DND-41 (cell line): Measurements from ENCODE around the gene OSBPL10.

Experiments used
- EZH2 ChIP-seq: IDR thresholded peaks from 3 replicates; pipeline ENCODE4 v1.6.1; 2012; ENCODE audit warnings: borderline replicate concordance, low read depth, mild to moderate bottlenecking, moderate library complexity, low read length, inconsistent platforms; ENCODE audit not compliant: severe bottlenecking
- TF ChIP-seq, protein P1 (sequence below): IDR thresholded peaks from 2 replicates; pipeline ENCODE4 v1.5.1; 2012; ENCODE audit warnings: borderline replicate concordance, low read length, moderate library complexity, mild to moderate bottlenecking; ENCODE audit not compliant: poor library complexity, severe bottlenecking; ENCODE audit errors: extremely low read depth

GRCh38 chr3:31664031-31664430 is 317.0 kb downstream of the OSBPL10 start:
- TF ChIP-seq, protein P1, sequence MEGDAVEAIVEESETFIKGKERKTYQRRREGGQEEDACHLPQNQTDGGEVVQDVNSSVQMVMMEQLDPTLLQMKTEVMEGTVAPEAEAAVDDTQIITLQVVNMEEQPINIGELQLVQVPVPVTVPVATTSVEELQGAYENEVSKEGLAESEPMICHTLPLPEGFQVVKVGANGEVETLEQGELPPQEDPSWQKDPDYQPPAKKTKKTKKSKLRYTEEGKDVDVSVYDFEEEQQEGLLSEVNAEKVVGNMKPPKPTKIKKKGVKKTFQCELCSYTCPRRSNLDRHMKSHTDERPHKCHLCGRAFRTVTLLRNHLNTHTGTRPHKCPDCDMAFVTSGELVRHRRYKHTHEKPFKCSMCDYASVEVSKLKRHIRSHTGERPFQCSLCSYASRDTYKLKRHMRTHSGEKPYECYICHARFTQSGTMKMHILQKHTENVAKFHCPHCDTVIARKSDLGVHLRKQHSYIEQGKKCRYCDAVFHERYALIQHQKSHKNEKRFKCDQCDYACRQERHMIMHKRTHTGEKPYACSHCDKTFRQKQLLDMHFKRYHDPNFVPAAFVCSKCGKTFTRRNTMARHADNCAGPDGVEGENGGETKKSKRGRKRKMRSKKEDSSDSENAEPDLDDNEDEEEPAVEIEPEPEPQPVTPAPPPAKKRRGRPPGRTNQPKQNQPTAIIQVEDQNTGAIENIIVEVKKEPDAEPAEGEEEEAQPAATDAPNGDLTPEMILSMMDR, result no peak
- no peak for TF ChIP-seq EZH2
